K562 (cell line): Measurements from ENCODE around the gene PLEKHO1. TPM values are rescaled to one million over a fixed set of nuclear protein-coding genes. Genes with fewer than 3 reads are reported as not detected.

Experiments
- ASH1L ChIP-seq: fragments of 450-650 bp; IDR thresholded peaks from 2 replicates; pipeline ENCODE4 v1.6.1; 2018; ENCODE audit warnings: borderline replicate concordance, mild to moderate bottlenecking, low read depth; ENCODE audit not compliant: partially characterized antibody
- CC2D1A ChIP-seq: fragments of 450-650 bp; IDR thresholded peaks from 2 replicates; pipeline ENCODE4 v1.6.1; 2017; ENCODE audit warnings: mild to moderate bottlenecking
- CXXC5 ChIP-seq: fragments of 250-450 bp; sonication (Bioruptor Pico); IDR thresholded peaks from 2 replicates; pipeline ENCODE4 v1.8.0; 2022; ENCODE audit warnings: inconsistent platforms, mild to moderate bottlenecking, moderate library complexity
- JUNB ChIP-seq: fragments of 450-650 bp; formaldehyde crosslinking; conservative IDR thresholded peaks from 2 replicates; pipeline ENCODE4 v1.4.0; 2020; ENCODE audit warnings: mild to moderate bottlenecking
- RAD51 ChIP-seq: fragments of 450-650 bp; IDR thresholded peaks from 2 replicates; pipeline ENCODE4 v1.7.1; 2016; ENCODE audit warnings: low read depth, mild to moderate bottlenecking, borderline replicate concordance
- RBBP5 ChIP-seq: fragments of 200-600 bp; sonication (generic); IDR thresholded peaks from 2 replicates; pipeline ENCODE4 v1.6.1; 2012; ENCODE audit warnings: borderline replicate concordance, mild to moderate bottlenecking, low read length, control low read depth, inconsistent platforms; ENCODE audit not compliant: insufficient read depth, poor library complexity, severe bottlenecking
- SRSF3 ChIP-seq: fragments of 200-400 bp; formaldehyde crosslinking; IDR thresholded peaks from 2 replicates; pipeline ENCODE4 v1.6.1; 2016; ENCODE audit warnings: mild to moderate bottlenecking, low read length, moderate library complexity; ENCODE audit not compliant: insufficient read depth
- ZBTB40 ChIP-seq, 2 experiments: fragments of 450-650 bp in 1 of 2; sonication (generic) in 1 of 2; formaldehyde crosslinking in 1 of 2; IDR thresholded peaks; 2 replicates each; pipeline versions ENCODE4 v1.7.1 to v1.9.0; 2016 to 2022; ENCODE audit warnings: inconsistent platforms in 1 of 2, mild to moderate bottlenecking in 1 of 2, missing genetic modification reagents in 1 of 2
- ZFX ChIP-seq: sonication (generic); formaldehyde crosslinking; IDR thresholded peaks from 2 replicates; pipeline ENCODE4 v1.8.0; 2022; ENCODE audit warnings: mild to moderate bottlenecking, missing genetic modification reagents, moderate library complexity
- ZNF408 ChIP-seq: fragments of 250-450 bp; sonication (Bioruptor Pico); IDR thresholded peaks from 2 replicates; pipeline ENCODE4 v1.4.0; 2020; ENCODE audit warnings: low read depth, mild to moderate bottlenecking, moderate library complexity
- ZNF41 ChIP-seq: fragments of 250-450 bp; sonication (Bioruptor Pico); conservative IDR thresholded peaks from 2 replicates; pipeline ENCODE4 v1.4.0; 2020; ENCODE audit warnings: mild to moderate bottlenecking
- polyA plus RNA-seq, 8 experiments: library from polyadenylated mRNA; depleted of rRNA in 4 of 8; stranded (reverse) in 5 of 8; unstranded in 3 of 8; fragments of >200 nt; fragmentation: Nextera tagmentation in 2 of 8; fragmentation: Illumina TruSeq in 1 of 8; extraction: Ambion mirVana in 2 of 8; extraction: Trizol in 1 of 8; gene quantifications; 2 replicates each; pipeline versions ENCODE4 v1.2.1 to v1.2.3, GENCODE V29; 2011 to 2014; ENCODE audit warnings: inconsistent platforms in 1 of 8, missing spikeins in 1 of 8
- total RNA-seq, 7 experiments: library from RNA; depleted of rRNA in 6 of 7; stranded (reverse); fragments of >200 nt in 6 of 7; fragmentation: Illumina TruSeq in 2 of 7; extraction: Trizol in 2 of 7; gene quantifications; 2 replicates each; pipeline versions ENCODE4 v1.2.1 to v1.2.3, GENCODE V29; 2011 to 2021; ENCODE audit warnings: low replicate concordance in 1 of 7
- TF ChIP-seq, protein P1 (sequence below): sonication (generic); formaldehyde crosslinking; IDR thresholded peaks from 2 replicates; pipeline ENCODE4 v1.4.0; 2020; ENCODE audit warnings: mild to moderate bottlenecking, missing genetic modification reagents
- TF ChIP-seq, protein P2 (sequence below): fragments of 250-450 bp; sonication (Bioruptor Pico); IDR thresholded peaks from 2 replicates; pipeline ENCODE4 v1.5.1; 2021; ENCODE audit warnings: mild to moderate bottlenecking

Gene PLEKHO1
- total and polyA plus RNA-seq, 9 of the 15 experiments (the other 6 are each of a cell fraction or from before 2014, with no cell fraction given) = 0.39 to 16.2 (median 9.6) TPM

DNA sequence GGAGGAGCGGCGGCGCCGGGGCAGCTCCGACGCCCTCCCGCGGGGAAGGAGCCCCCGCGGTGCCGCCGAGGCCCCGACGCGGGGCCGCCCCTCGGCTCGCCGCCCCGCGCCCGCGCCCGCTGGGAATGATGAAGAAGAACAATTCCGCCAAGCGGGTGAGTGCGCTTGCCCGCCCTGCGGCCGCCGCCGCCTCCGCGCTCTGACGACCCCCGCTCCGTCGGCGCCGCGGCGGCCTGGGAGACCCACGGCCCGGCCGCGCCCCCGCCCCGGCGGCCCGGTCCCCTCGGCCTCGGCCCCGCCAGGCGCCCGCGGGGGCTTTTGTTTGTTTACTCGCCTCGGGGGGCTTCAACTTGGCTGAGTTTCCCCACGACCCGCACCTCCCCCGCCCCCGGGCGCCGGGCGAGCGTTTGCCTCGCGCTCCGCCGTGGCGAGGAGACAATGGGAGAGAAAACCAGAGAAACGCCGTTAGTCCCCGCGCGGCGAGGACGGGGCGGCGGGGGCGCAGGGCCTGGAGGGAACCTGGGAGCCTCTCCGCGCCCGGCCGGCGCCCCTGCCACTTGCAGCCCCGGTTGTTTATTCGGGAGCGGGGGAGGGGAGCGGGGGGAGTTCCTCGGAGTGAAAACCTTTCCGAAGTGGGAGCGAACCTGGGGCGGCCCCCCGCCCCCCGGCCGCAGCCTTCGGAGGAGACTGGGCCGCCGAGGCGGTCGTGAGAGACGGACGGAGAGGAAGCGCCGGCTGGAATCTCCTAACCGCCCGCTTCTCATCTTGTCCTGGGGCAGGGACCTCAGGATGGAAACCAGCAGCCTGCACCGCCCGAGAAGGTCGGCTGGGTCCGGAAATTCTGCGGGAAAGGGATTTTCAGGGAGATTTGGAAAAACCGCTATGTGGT, 661 bp downstream of the PLEKHO1 start (continued):
- TF ChIP-seq ZBTB40 (IDR thresholded peaks at IDR 0.05) (0 out of 2 replicates have a peak, but pooled peaks have one; percentile 29), ZBTB40 (CRISPR knock-in tag; IDR thresholded peaks at IDR 0.05) (no peak), RAD51 (no peak), JUNB (CRISPR knock-in tag) (no peak), ZFX (CRISPR knock-in tag) (peak; percentile 58), CXXC5 (peak; percentile 47), ZNF41 (CRISPR knock-in tag) (no peak), RBBP5 (peak; percentile 57), SRSF3 (no peak), ZNF408 (CRISPR knock-in tag) (no peak), ASH1L (no peak), CC2D1A (no peak)
- TF ChIP-seq, protein P1, sequence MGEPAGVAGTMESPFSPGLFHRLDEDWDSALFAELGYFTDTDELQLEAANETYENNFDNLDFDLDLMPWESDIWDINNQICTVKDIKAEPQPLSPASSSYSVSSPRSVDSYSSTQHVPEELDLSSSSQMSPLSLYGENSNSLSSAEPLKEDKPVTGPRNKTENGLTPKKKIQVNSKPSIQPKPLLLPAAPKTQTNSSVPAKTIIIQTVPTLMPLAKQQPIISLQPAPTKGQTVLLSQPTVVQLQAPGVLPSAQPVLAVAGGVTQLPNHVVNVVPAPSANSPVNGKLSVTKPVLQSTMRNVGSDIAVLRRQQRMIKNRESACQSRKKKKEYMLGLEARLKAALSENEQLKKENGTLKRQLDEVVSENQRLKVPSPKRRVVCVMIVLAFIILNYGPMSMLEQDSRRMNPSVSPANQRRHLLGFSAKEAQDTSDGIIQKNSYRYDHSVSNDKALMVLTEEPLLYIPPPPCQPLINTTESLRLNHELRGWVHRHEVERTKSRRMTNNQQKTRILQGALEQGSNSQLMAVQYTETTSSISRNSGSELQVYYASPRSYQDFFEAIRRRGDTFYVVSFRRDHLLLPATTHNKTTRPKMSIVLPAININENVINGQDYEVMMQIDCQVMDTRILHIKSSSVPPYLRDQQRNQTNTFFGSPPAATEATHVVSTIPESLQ (CRISPR knock-in tag) = no peak
- TF ChIP-seq, protein P2, sequence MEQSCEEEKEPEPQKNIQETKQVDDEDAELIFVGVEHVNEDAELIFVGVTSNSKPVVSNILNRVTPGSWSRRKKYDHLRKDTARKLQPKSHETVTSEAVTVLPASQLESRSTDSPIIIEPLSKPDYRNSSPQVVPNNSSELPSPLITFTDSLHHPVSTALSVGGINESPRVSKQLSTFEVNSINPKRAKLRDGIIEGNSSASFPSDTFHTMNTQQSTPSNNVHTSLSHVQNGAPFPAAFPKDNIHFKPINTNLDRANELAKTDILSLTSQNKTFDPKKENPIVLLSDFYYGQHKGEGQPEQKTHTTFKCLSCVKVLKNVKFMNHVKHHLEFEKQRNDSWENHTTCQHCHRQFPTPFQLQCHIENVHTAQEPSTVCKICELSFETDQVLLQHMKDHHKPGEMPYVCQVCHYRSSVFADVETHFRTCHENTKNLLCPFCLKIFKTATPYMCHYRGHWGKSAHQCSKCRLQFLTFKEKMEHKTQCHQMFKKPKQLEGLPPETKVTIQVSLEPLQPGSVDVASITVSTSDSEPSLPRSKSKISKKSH (CRISPR knock-in tag) = no peak
